Activated T-cell treated with anti-CD3 and anti-CD28 coated beads, Interleukin-2, amount 50 U/mL, for 24 hours (primary cell): Measurements from ENCODE around the gene TRAF3.

Experiments
- DNase-seq: peaks from one replicate; pipeline ENCODE4 v3.0.0-alpha.2; 2020
- H3K27ac Mint-ChIP-seq: 2 replicates; pipeline ENCODE4 v1.8.0; 2020; ENCODE audit warnings: mild to moderate bottlenecking, mixed read lengths
- H3K27me3 Mint-ChIP-seq: 2 replicates; pipeline ENCODE4 v1.8.0; 2020; ENCODE audit warnings: mixed read lengths
- H3K36me3 Mint-ChIP-seq: 2 replicates; pipeline ENCODE4 v1.8.0; 2020; ENCODE audit warnings: low read depth, mixed read lengths
- H3K4me1 Mint-ChIP-seq: 2 replicates; pipeline ENCODE4 v1.8.0; 2020; ENCODE audit warnings: low read depth, mixed read lengths
- H3K4me3 Mint-ChIP-seq: 2 replicates; pipeline ENCODE4 v1.8.0; 2020; ENCODE audit warnings: mild to moderate bottlenecking, moderate library complexity, mixed read lengths
- H3K9me3 Mint-ChIP-seq: 2 replicates; pipeline ENCODE4 v1.8.0; 2020; ENCODE audit warnings: mixed read lengths

The TRAF3 gene

GRCh38 chr14:102739190-102739469, 38.1 kb upstream of the TRAF3 start:
- no peak overlapping the region for H3K4me3 Mint-ChIP-seq
- no peaks in the 10 kb centered on the region for H3K27me3 Mint-ChIP-seq
- peaks cover 23% of the 10 kb centered on the region for H3K36me3 Mint-ChIP-seq
- H3K27ac Mint-ChIP-seq, result no peak overlapping the region
- H3K4me1 Mint-ChIP-seq, result no peaks in the 10 kb centered on the region
- DNase-seq, result no peak
- H3K9me3 Mint-ChIP-seq, result peaks cover 3% of the 10 kb centered on the region

DNA sequence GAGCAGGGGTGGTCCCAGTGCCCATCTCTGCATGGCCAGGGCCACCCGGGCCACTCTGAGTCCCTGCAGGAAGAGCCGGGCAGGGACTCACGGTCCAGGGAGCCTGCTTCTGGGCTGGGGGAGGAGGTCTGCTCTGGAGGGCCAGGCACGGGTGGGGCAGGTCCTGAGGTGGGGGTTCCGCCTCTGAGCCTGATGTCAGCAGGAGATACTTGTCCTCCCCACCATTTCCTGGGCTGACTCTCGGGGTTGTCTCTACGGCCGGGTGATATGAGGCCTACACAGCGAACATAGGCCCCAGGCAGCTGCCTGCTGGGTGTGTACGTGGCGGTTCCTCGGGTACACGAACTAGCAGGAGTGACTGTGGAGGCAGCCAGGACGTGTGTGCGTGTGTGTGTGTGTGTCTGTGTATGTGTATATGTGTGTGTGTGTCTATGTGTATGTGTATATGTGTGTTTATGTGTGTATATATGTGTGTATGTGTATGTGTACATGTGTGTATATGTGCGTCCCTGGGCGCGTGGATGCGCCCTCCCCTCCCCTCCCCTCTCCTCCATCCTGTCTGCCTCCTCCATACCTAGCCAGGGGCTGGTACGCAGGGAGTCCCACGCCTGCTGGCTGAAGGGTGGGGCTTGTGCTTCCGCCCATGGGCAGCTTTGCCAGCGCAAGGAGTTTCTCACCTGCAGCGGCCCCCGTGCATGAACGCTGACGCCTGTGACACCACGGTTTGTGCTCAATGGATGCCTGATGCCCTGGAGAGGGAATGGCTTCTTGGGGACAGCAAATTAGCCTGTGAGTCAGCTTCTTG, 30.4 kb upstream of the TRAF3 start:
- peaks cover 3% of the 10 kb centered on the region for H3K9me3 Mint-ChIP-seq
- DNase-seq, result no peak
- H3K36me3 Mint-ChIP-seq, result peaks cover 8% of the 10 kb centered on the region
- no peak overlapping the region for H3K4me3 Mint-ChIP-seq
- no peaks in the 10 kb centered on the region for H3K4me1 Mint-ChIP-seq
- no peaks in the 10 kb centered on the region for H3K27me3 Mint-ChIP-seq
- no peak overlapping the region for H3K27ac Mint-ChIP-seq

- Mint-ChIP-seq H3K4me3 (no peak overlapping the region), H3K9me3 (no peaks in the 10 kb centered on the region), H3K36me3 (no peaks in the 10 kb centered on the region), H3K27ac (no peak overlapping the region), H3K27me3 (no peaks in the 10 kb centered on the region), H3K4me1 (no peaks in the 10 kb centered on the region)
- DNase-seq, result no peak
These were observed 28.4 kb upstream of the TRAF3 start for GRCh38 chr14:102748806-102749205.

GRCh38 chr14:102749393-102750305, 27.6 kb upstream of the TRAF3 start:
- no peak overlapping the region for H3K4me3 Mint-ChIP-seq
- no peak overlapping the region for H3K27ac Mint-ChIP-seq
- H3K4me1 Mint-ChIP-seq, result peaks cover 2% of the 10 kb centered on the region
- no peaks in the 10 kb centered on the region for H3K27me3 Mint-ChIP-seq
- no peak for DNase-seq
- H3K36me3 Mint-ChIP-seq, result no peaks in the 10 kb centered on the region
- H3K9me3 Mint-ChIP-seq, result no peaks in the 10 kb centered on the region

DNA sequence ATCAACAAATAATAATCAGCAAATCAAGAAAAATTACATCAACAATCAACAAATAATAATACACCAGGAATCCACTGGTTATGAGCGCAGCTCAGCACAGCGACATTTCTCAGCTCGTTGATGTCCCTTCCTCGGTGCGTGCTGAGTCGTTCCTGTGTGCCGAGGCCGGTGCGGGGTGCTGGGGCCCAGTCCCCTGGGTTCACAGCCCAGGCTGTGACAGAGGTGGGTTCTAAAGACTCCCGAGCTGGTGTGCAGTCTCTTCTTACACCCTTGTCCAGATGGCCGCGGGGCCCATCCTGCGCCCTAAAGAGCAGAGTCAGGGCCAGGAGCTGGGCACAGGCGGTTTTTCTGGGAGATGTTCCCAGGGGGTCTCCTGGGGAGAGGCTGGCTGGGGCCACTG, 26.9 kb upstream of the TRAF3 start:
- H3K9me3 Mint-ChIP-seq, result no peaks in the 10 kb centered on the region
- H3K27me3 Mint-ChIP-seq, result no peaks in the 10 kb centered on the region
- H3K4me1 Mint-ChIP-seq, result peaks cover 2% of the 10 kb centered on the region
- H3K27ac Mint-ChIP-seq, result no peak overlapping the region
- DNase-seq, result no peak
- H3K36me3 Mint-ChIP-seq, result no peaks in the 10 kb centered on the region
- no peak overlapping the region for H3K4me3 Mint-ChIP-seq

DNA sequence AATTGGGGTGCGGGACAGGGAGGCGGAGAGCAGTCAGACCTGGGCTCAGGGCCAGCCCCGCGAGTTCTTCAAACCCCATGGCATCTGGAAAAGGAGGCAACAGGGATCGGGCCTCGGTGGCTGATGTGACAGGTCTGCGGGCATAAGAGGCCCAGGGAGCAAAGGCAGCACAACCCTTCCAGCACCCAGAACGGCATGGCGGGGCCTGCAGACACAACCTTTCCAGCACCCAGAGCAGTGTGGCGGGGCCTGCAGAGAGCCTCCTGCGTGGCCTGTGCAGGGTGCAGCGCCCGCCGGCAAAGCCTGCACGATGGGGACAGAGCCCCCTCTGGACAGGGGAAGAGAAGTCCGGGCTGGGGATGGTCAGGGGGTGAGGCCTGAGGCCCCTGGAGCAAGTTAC, 26.2 kb upstream of the TRAF3 start:
- Mint-ChIP-seq H3K27me3 (no peaks in the 10 kb centered on the region), H3K4me3 (no peak overlapping the region), H3K9me3 (no peaks in the 10 kb centered on the region), H3K4me1 (peaks cover 2% of the 10 kb centered on the region), H3K36me3 (no peaks in the 10 kb centered on the region), H3K27ac (no peak overlapping the region)
- DNase-seq, result no peak

DNA sequence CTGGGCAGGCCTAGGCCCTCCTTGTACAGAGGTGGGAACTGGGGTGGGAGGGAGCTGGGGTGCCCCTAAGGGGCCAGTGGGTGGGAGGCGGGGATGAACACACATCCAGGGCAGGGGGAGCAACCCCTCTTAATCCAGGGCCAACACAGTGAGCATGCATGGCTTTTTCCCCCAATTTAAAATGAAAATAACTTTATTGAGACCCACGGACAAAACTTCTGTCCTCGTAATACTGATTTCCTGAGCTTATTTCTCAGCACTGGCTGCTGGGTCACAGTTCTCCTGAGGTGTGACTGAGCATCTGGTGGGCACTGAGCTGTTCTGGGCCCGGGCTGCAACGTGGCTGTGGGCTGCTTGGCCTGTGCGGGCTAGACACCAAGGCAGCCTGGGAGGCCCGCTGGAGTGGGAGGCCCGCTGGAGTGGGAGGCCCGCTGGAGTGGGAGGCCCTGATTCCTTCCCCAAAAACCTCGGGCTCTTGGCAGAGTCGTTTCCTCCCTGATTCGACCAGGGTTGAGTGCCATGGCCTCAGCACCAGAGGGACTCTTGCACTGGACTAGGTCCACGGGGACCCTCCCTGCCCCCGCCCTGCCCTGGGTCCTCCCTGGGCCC, 24.9 kb upstream of the TRAF3 start:
- Mint-ChIP-seq H3K4me3 (no peak overlapping the region), H3K27me3 (no peaks in the 10 kb centered on the region), H3K27ac (no peak overlapping the region), H3K36me3 (no peaks in the 10 kb centered on the region), H3K4me1 (peaks cover 2% of the 10 kb centered on the region), H3K9me3 (no peaks in the 10 kb centered on the region)
- no peak for DNase-seq

DNA sequence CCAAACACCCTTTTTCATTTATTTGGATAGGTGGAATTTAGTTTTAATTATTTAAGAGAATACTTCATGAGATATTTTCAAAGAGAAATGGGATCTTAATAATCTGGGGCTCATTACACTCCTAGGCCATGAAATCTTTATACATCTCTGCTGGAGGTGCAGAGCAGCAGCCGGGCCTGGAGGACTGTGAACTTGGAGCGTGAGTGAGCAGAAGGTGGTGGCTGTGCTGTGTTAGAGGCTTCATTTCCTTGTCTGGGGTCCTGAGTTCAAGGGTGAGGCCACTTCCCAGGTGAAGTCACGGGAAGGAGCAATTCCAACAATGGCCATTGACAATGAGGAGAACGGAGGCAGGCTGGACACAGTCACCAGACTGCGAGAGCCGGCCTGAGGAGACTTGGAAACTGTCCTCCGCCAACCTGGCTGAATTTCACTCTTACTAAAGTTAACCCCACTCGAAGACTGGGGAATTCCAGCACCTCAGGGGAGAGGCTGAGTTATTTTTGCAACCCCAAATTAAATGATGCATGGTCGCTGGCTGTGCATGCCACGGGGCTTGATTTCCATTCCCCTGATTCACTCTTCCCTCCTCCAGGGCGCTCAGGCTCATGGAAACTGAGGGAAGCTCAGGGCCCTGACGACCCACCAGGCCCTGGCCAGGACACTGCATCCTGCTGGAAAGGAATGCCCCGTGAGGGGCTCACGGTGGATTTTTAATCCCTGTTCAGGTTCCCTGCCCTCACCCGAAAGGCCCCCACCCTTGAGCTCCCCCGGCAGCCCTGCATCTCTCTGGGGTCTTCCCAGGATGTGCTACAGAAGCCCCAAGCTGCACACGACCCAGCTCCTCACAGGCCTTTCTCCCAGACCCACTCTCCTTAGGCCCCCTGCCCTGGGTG, 22.6 kb upstream of the TRAF3 start:
- Mint-ChIP-seq H3K9me3 (no peaks in the 10 kb centered on the region), H3K36me3 (no peaks in the 10 kb centered on the region), H3K27me3 (no peaks in the 10 kb centered on the region), H3K4me3 (no peak overlapping the region), H3K4me1 (peaks cover 2% of the 10 kb centered on the region), H3K27ac (no peak overlapping the region)
- DNase-seq, result no peak

- DNase-seq, result no peak
- H3K9me3 Mint-ChIP-seq, result no peaks in the 10 kb centered on the region
- peaks cover 3% of the 10 kb centered on the region for H3K27me3 Mint-ChIP-seq
- no peaks in the 10 kb centered on the region for H3K36me3 Mint-ChIP-seq
- no peak overlapping the region for H3K27ac Mint-ChIP-seq
- H3K4me3 Mint-ChIP-seq, result no peak overlapping the region
- H3K4me1 Mint-ChIP-seq, result peaks cover 2% of the 10 kb centered on the region
These were observed 19.6 kb upstream of the TRAF3 start for GRCh38 chr14:102757646-102758045.

GRCh38 chr14:102758087-102758486, 19.2 kb upstream of the TRAF3 start:
- no peaks in the 10 kb centered on the region for H3K36me3 Mint-ChIP-seq
- no peak overlapping the region for H3K27ac Mint-ChIP-seq
- no peak overlapping the region for H3K4me3 Mint-ChIP-seq
- DNase-seq, result no peak
- H3K4me1 Mint-ChIP-seq, result peaks cover 2% of the 10 kb centered on the region
- no peaks in the 10 kb centered on the region for H3K9me3 Mint-ChIP-seq
- H3K27me3 Mint-ChIP-seq, result peaks cover 3% of the 10 kb centered on the region

DNA sequence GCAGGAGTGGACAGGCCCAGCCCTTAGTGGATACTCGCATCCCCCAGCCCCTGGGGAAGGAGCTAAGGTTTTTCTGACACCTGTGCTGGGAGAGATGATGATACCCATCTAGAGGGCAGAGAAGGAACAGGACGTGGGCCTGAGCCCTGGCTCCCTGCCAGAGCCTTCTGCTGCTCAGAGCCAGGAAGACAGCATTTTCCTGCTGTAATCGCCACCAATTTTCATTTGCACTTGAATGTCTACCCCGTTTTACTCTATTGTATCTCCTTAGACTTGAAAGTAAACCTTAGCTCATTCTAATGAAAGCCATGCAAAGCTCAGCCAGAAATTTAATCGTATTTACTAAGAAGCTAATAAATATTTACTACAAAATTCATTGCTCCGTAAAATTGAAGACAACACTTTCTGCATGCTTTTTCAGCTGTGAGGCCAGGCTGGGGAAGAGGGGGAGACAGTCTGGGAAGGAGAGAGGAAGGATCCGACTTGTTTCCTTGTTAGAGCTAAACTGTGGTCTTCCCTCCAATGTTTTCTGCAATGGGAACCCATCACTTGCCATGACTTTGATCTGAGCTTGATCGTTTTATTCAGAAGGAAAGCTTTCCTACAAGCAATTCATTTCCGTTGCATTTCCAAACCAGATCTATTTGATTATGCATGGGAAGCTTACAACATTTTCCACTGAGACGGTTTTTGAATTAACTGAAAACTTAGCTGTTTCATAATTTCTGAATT, 17.6 kb upstream of the TRAF3 start:
- Mint-ChIP-seq H3K4me1 (no peaks in the 10 kb centered on the region), H3K9me3 (no peaks in the 10 kb centered on the region), H3K27me3 (peaks cover 3% of the 10 kb centered on the region), H3K36me3 (no peaks in the 10 kb centered on the region), H3K4me3 (no peak overlapping the region), H3K27ac (no peak overlapping the region)
- no peak for DNase-seq

DNA sequence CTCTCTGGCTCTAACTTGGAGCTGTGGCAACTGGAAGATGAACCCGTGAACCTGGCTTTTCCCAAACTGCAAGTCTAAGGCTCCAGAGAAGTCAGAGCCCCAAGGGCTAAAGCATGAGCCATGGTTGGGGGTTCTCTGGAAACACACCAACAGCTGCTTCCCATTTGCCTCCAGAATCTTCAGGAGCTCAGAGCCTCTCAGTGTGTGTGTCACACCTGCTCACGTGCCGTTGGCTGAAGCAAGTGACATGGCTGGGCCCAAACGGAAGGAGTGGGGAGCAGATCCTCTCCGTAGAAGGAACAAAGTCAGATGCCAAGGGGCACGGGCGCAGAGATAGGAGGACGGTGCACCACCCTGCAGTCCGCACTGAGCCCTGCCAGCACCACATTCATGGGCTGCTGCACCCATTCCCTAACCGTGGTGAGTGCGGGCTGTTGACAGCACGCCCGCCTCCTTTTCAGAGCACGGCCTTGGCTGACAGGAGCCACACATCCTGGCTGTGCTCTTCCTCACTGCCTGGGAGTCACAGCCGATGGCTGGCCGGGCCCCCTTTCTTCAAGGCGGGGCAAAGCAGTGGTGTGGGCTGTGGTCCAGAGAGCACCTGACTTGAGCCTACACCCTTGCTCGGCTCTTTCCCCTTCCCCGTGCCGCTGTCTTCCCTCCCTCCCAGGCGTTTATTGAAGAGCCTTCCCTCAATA, 16.6 kb upstream of the TRAF3 start:
- no peaks in the 10 kb centered on the region for H3K4me1 Mint-ChIP-seq
- no peaks in the 10 kb centered on the region for H3K9me3 Mint-ChIP-seq
- DNase-seq, result no peak
- H3K27ac Mint-ChIP-seq, result no peak overlapping the region
- H3K4me3 Mint-ChIP-seq, result no peak overlapping the region
- H3K27me3 Mint-ChIP-seq, result peaks cover 3% of the 10 kb centered on the region
- no peaks in the 10 kb centered on the region for H3K36me3 Mint-ChIP-seq

DNA sequence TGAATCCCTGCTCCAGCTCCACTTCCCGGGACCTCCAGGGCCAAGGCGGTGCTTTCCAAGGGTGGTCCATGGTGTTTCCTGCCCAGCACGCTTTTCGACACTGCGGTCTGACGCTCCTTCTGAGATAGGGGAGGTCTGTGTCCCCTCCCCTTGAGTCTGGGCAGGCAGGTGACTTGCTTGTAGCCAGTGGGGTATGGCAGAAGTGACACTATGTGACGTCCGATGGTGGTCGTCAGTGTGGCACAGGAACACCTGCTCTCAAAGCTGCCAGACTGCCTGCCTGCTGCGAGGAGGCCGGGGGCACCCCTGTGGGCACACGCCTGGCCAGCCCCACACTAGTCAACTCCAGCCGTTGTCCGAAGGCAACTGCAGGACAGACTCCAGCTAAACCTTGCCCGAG, 16.0 kb upstream of the TRAF3 start:
- Mint-ChIP-seq H3K27ac (no peak overlapping the region), H3K4me1 (no peaks in the 10 kb centered on the region), H3K4me3 (no peak overlapping the region), H3K9me3 (no peaks in the 10 kb centered on the region), H3K36me3 (no peaks in the 10 kb centered on the region), H3K27me3 (peaks cover 3% of the 10 kb centered on the region)
- no peak for DNase-seq
